Prostate gland (tissue), 2 donors: ENCODE data around the gene NHS. TPM values are rescaled to one million over a fixed set of nuclear protein-coding genes. Genes with fewer than 3 reads are reported as not detected.
A peak's percentile ranks its signal among the peaks of the same experiment; 100 is the strongest.

Experiments used
- DNase-seq: peaks from one replicate; pipeline ENCODE4 v3.0.0-alpha.2; 2019; ENCODE audit warnings: low spot score
- H3K27ac ChIP-seq, 2 donors: fragments of 200-600 bp; sonication (generic); 2 replicates each; pipeline ENCODE4 v1.5.1; 2017 to 2019
- H3K27me3 ChIP-seq: fragments of 200-600 bp; sonication (generic); replicated peaks from 2 replicates; pipeline ENCODE4 v1.5.1; 2019; ENCODE audit not compliant: insufficient read depth
- H3K36me3 ChIP-seq, 2 donors: fragments of 200-600 bp; sonication (generic); 1 replicate in 1 of 2; 2 replicates in 1 of 2; pipeline versions ENCODE4 v1.5.1 to v1.8.1; 2017 to 2019
- H3K4me1 ChIP-seq: fragments of 200-600 bp; sonication (generic); replicated peaks from 2 replicates; pipeline ENCODE4 v1.5.1; 2019
- H3K4me3 ChIP-seq, 2 donors: fragments of 200-600 bp; sonication (generic); 2 replicates each; pipeline ENCODE4 v1.5.1; 2017 to 2019
- H3K9me3 ChIP-seq: fragments of 200-600 bp; sonication (generic); 2 replicates; pipeline ENCODE4 v1.5.1; 2017
- CTCF ChIP-seq, 4 experiments: fragments of 200-600 bp in 2 of 4; fragments of 450-650 bp in 2 of 4; sonication (generic) in 2 of 4; IDR thresholded peaks; 1 replicate in 3 of 4; 2 replicates in 1 of 4; pipeline ENCODE4 v1.5.1; 2016 to 2019; ENCODE audit warnings: antibody characterized with exemption in 4 of 4, mild to moderate bottlenecking in 2 of 4, moderate library complexity in 2 of 4
- POLR2A ChIP-seq: fragments of 450-650 bp; IDR thresholded peaks from one replicate; pipeline ENCODE4 v1.6.1; 2016; ENCODE audit warnings: antibody characterized with exemption, mild to moderate bottlenecking
- POLR2AphosphoS5 ChIP-seq: sonication (generic); formaldehyde crosslinking; IDR thresholded peaks from one replicate; pipeline ENCODE4 v1.6.1; 2017; ENCODE audit warnings: antibody characterized with exemption
- WGBS: methylation state at CpG from one replicate; pipeline ENCODE4 v1.1.5; 2018; 5-methylcytosine and 5-hydroxymethylcytosine counted together
- intact Hi-C: fragments of 100-400 bp; cut with DNase I; formaldehyde crosslinking; loops from one replicate; pipeline ENCODE4 v1.14.2; 2022
- total RNA-seq, 2 donors: library from RNA; depleted of rRNA; stranded (reverse); fragments of >200 nt; gene quantifications; one replicate each; pipeline ENCODE4 v1.1.0, GENCODE V29; 2016

NHS gene
- total RNA-seq, 2 donors from 2014 or later: 4.8 to 17.7 TPM

GRCh38 chrX:17377091-17377717, 2.2 kb downstream of the NHS start:
- DNase-seq: peak; percentile 32
- TF ChIP-seq CTCF (IDR thresholded peaks at IDR 0.05) (no peak), POLR2A (peak; percentile 39), POLR2AphosphoS5 (peak; percentile 42)
- Histone ChIP-seq H3K27me3 (no peaks in the 10 kb centered on the region), H3K4me1 (no peaks in the 10 kb centered on the region), H3K36me3 (no peaks in the 10 kb centered on the region), H3K27ac (peak overlapping the region; percentile 36 to 43), H3K9me3 (no peaks in the 10 kb centered on the region), H3K4me3 (peak overlapping the region; percentile 38 to 44)
- intact Hi-C loops: loop anchor here (5.0 to 10.0 kb wide), 2 partner anchors 310 to 552 kb away; no protein-coding TSS in a partner anchor
- under 1% methylated on average over 20 of the region's 46 CpGs for WGBS

DNA sequence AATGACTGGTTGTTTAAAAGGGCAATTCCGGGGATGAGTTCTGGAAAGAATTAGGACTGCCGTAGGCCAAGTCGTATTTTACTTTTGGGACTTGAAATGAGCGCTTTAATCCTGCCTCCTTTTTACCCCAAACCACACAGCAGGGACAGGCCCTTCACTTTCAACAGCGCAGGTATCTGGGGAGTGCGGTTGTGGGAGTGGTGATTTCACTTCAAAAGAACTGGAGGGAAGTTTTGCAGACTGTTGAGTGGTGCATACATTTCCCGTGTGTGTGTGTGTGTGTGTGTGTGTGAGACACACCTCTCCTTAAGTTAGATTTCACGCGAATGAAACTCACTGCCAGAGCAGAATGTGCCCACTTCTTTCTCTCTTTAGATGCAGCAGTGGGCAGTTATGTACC, 2.8 kb downstream of the NHS start:
- Histone ChIP-seq H3K4me3 (peak overlapping the region; percentile 38 to 44), H3K36me3 (no peaks in the 10 kb centered on the region), H3K9me3 (no peaks in the 10 kb centered on the region), H3K27ac (peak overlapping the region in 1 of 2 donors; percentile 11), H3K4me1 (no peaks in the 10 kb centered on the region), H3K27me3 (no peaks in the 10 kb centered on the region)
- TF ChIP-seq POLR2AphosphoS5 (no peak), CTCF (IDR thresholded peaks at IDR 0.05) (no peak), POLR2A (no peak)
- no peak for DNase-seq
- intact Hi-C loops: loop anchor here (5.0 to 10.0 kb wide), 2 partner anchors 310 to 553 kb away; no protein-coding TSS in a partner anchor
- WGBS: 32% methylated on average over 9 of the region's 9 CpGs

GRCh38 chrX:17380221-17380620, 5.2 kb downstream of the NHS start:
- no peak for DNase-seq
- intact Hi-C loops: no loop called here
- Histone ChIP-seq H3K36me3 (no peaks in the 10 kb centered on the region), H3K4me3 (no peak overlapping the region), H3K9me3 (no peaks in the 10 kb centered on the region), H3K27ac (no peak overlapping the region), H3K27me3 (no peaks in the 10 kb centered on the region), H3K4me1 (no peaks in the 10 kb centered on the region)
- 98% methylated on average over 9 of the region's 9 CpGs for WGBS
- TF ChIP-seq CTCF (IDR thresholded peaks at IDR 0.05) (no peak), POLR2A (no peak)

DNA sequence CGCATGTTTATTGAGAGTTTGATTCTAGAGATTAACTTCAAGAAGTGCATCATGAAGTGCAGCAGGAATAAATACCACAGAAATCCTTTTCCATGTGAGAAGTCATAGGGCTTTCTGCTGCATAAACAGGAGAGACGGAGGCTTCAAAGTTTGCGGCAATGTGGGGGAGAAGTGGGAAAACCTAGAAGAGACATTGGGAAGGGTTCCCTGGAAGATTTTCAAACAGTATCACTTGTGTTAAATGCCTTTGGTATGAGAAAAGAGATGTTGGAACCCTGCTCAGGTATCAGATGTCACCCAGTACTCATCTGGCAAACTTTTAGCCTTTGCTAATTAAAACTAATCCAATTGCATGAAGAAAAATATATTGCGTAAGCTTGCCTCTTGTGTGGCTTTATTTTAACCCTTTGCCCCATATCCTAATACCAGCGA, 15.4 kb downstream of the NHS start:
- Histone ChIP-seq H3K4me1 (no peaks in the 10 kb centered on the region), H3K36me3 (no peaks in the 10 kb centered on the region), H3K9me3 (no peaks in the 10 kb centered on the region), H3K27me3 (no peaks in the 10 kb centered on the region), H3K27ac (no peak overlapping the region), H3K4me3 (no peak overlapping the region)
- intact Hi-C loops: no loop called here
- no peak for DNase-seq
- TF ChIP-seq POLR2A (no peak), CTCF (IDR thresholded peaks at IDR 0.05) (no peak), POLR2AphosphoS5 (no peak)
- WGBS: 30% methylated on average over 5 of the region's 5 CpGs

GRCh38 chrX:17395154-17395553, 20.2 kb downstream of the NHS start:
- Histone ChIP-seq H3K4me3 (no peak overlapping the region), H3K27me3 (no peaks in the 10 kb centered on the region), H3K4me1 (no peaks in the 10 kb centered on the region), H3K27ac (no peak overlapping the region), H3K9me3 (no peaks in the 10 kb centered on the region), H3K36me3 (no peaks in the 10 kb centered on the region)
- DNase-seq: no peak
- TF ChIP-seq POLR2A (no peak), POLR2AphosphoS5 (no peak), CTCF (IDR thresholded peaks at IDR 0.05) (no peak)
- intact Hi-C loops: no loop called here
- WGBS: 67% methylated on average over 1 of the region's 1 CpG
